ENCODE results near the gene ZNF516. TPM values are rescaled to one million over a fixed set of nuclear protein-coding genes. Genes with fewer than 3 reads are reported as not detected.

The ZNF516 gene
- total and polyA plus RNA-seq, 2 of the 13 experiments (the other 11 are each of a cell fraction or from before 2014, with no cell fraction given) = 16.6 to 18.7 TPM

- TF ChIP-seq, protein P1, sequence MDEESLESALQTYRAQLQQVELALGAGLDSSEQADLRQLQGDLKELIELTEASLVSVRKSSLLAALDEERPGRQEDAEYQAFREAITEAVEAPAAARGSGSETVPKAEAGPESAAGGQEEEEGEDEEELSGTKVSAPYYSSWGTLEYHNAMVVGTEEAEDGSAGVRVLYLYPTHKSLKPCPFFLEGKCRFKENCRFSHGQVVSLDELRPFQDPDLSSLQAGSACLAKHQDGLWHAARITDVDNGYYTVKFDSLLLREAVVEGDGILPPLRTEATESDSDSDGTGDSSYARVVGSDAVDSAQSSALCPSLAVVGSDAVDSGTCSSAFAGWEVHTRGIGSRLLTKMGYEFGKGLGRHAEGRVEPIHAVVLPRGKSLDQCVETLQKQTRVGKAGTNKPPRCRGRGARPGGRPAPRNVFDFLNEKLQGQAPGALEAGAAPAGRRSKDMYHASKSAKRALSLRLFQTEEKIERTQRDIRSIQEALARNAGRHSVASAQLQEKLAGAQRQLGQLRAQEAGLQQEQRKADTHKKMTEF (CRISPR knock-in tag; IDR thresholded peaks at IDR 0.05) = peak; percentile 32; the same call in 1 of the 2 replicates
- TF ChIP-seq, protein P2, sequence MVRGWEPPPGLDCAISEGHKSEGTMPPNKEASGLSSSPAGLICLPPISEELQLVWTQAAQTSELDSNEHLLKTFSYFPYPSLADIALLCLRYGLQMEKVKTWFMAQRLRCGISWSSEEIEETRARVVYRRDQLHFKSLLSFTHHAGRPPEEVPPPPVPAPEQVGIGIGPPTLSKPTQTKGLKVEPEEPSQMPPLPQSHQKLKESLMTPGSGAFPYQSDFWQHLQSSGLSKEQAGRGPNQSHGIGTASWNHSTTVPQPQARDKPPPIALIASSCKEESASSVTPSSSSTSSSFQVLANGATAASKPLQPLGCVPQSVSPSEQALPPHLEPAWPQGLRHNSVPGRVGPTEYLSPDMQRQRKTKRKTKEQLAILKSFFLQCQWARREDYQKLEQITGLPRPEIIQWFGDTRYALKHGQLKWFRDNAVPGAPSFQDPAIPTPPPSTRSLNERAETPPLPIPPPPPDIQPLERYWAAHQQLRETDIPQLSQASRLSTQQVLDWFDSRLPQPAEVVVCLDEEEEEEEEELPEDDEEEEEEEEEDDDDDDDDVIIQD (CRISPR knock-in tag; IDR thresholded peaks at IDR 0.05; ENCODE audit: low read depth) = peak; percentile 45; the same call in 1 of the 2 replicates
- no peak for TF ChIP-seq ZMYM3 (CRISPR knock-in tag; IDR thresholded peaks at IDR 0.05)
- TF ChIP-seq GATAD2A (CRISPR knock-in tag; IDR thresholded peaks at IDR 0.05) = peak; percentile 54
- peak; percentile 36 for TF ChIP-seq CEBPG (CRISPR knock-in tag; IDR thresholded peaks at IDR 0.05)
- peak; percentile 84 for TF ChIP-seq NCOR1 (IDR thresholded peaks at IDR 0.05; ENCODE audit: borderline replicate concordance, low read length)
- 0 out of 2 replicates have a peak, but pooled peaks have one; percentile 21 for TF ChIP-seq HDAC1 (CRISPR knock-in tag; IDR thresholded peaks at IDR 0.05)
- 0 out of 2 replicates have a peak, but pooled peaks have one; percentile 35 for TF ChIP-seq RXRB (CRISPR knock-in tag; IDR thresholded peaks at IDR 0.05; ENCODE audit: borderline replicate concordance)
- no peak for TF ChIP-seq SKI (IDR thresholded peaks at IDR 0.05; ENCODE audit: partially characterized antibody)
- peak; percentile 19; the same call in 1 of the 2 replicates for TF ChIP-seq MIXL1 (CRISPR knock-in tag; IDR thresholded peaks at IDR 0.05)
- TF ChIP-seq NCOA2 (CRISPR knock-in tag; IDR thresholded peaks at IDR 0.05) = 0 out of 2 replicates have a peak, but pooled peaks have one; percentile 21
- TF ChIP-seq ZNF24 (IDR thresholded peaks at IDR 0.05) = no peak
- no peak for TF ChIP-seq ZNF414 (CRISPR knock-in tag; IDR thresholded peaks at IDR 0.05)
- TF ChIP-seq JUNB (CRISPR knock-in tag; IDR thresholded peaks at IDR 0.05; ENCODE audit: borderline replicate concordance) = no peak; the same call in 1 of the 2 replicates
- TF ChIP-seq ARID3A (IDR thresholded peaks at IDR 0.05; ENCODE audit: low read depth, low read length) = peak; percentile 81
- TF ChIP-seq ZNF292 (CRISPR knock-in tag; IDR thresholded peaks at IDR 0.05; ENCODE audit: borderline replicate concordance, low read depth) = peak; percentile 50; the same call in 1 of the 2 replicates
- peak; percentile 99 to 100 for TF ChIP-seq MAFK (conservative IDR thresholded peaks at IDR 0.05 in 1 of 2, IDR thresholded peaks at IDR 0.05 in 1 of 2; ENCODE audit: low read length in 2 of 2)
- no peak for TF ChIP-seq ZNF670 (CRISPR knock-in tag; IDR thresholded peaks at IDR 0.05; ENCODE audit: borderline replicate concordance)
- TF ChIP-seq KAT8 (CRISPR knock-in tag; IDR thresholded peaks at IDR 0.05) = 0 out of 2 replicates have a peak, but pooled peaks have one; percentile 18
These were observed 18.1 kb downstream of the ZNF516 start (continued) for GRCh38 chr18:76476665-76477561.
